Osteocyte (in vitro differentiated cells): ENCODE results near the gene SCN4B. TPM values are rescaled to one million over a fixed set of nuclear protein-coding genes. Genes with fewer than 3 reads are reported as not detected.

Experiments
- DNase-seq: peaks from one replicate; pipeline ENCODE4 v3.0.0; 2021; ENCODE audit warnings: mixed read lengths; ENCODE audit not compliant: unreplicated experiment; ENCODE audit errors: extremely low spot score
- H3K27ac Mint-ChIP-seq: one replicate; pipeline ENCODE4 v1.8.0; 2021; ENCODE audit warnings: mild to moderate bottlenecking, mixed read lengths; ENCODE audit not compliant: unreplicated experiment
- H3K27me3 Mint-ChIP-seq: one replicate; pipeline ENCODE4 v1.8.0; 2021; ENCODE audit warnings: mixed read lengths; ENCODE audit not compliant: unreplicated experiment
- H3K36me3 Mint-ChIP-seq: one replicate; pipeline ENCODE4 v1.8.0; 2021; ENCODE audit warnings: mixed read lengths; ENCODE audit not compliant: unreplicated experiment
- H3K4me1 Mint-ChIP-seq: one replicate; pipeline ENCODE4 v1.8.0; 2021; ENCODE audit warnings: mixed read lengths; ENCODE audit not compliant: unreplicated experiment
- H3K4me3 Mint-ChIP-seq: one replicate; pipeline ENCODE4 v1.8.0; 2021; ENCODE audit warnings: mild to moderate bottlenecking, moderate library complexity, mixed read lengths; ENCODE audit not compliant: unreplicated experiment
- H3K9me3 Mint-ChIP-seq: one replicate; pipeline ENCODE4 v1.8.0; 2021; ENCODE audit warnings: mixed read lengths; ENCODE audit not compliant: unreplicated experiment
- CTCF ChIP-seq: fragments of 200-600 bp; sonication (generic); IDR thresholded peaks from 2 replicates; pipeline ENCODE4 v1.5.0; 2021; ENCODE audit warnings: antibody characterized with exemption, mild to moderate bottlenecking, moderate library complexity
- total RNA-seq: library from RNA; stranded (reverse); gene quantifications from 2 replicates; pipeline ENCODE4 v1.2.1, GENCODE V29; 2021

SCN4B gene
- total RNA-seq, 1 donor from 2014 or later = 0.08 TPM

- DNase-seq = no peak
- no peak overlapping the region for H3K4me3 Mint-ChIP-seq
- H3K36me3 Mint-ChIP-seq = no peaks in the 10 kb centered on the region
- H3K4me1 Mint-ChIP-seq = no peaks in the 10 kb centered on the region
- no peak for TF ChIP-seq CTCF
- H3K9me3 Mint-ChIP-seq = no peaks in the 10 kb centered on the region
- H3K27me3 Mint-ChIP-seq = peaks cover 46% of the 10 kb centered on the region
- no peak overlapping the region for H3K27ac Mint-ChIP-seq
Measured at GRCh38 chr11:118163494-118163893, 10.9 kb upstream of the SCN4B start.

DNA sequence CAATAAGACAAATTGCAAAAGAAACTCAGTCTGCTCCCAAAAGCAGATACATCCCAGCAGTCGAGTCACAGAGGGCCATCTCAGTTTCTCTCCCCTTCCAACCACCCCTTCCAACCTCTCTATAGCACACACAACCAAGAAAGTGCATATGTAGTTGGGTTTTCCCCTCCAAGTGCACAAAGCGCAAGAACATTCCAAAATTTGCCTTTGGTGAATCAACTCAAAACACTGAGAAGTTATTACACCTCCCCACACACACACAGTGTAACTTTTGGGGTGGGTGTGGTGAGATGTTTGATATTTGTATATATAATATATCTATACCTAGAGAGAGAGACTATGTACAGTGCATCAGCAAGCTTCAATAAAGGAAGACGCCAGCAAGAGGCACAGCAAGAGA lies 10.2 kb upstream of the SCN4B start:
- TF ChIP-seq CTCF = no peak
- no peak for DNase-seq
- Mint-ChIP-seq H3K9me3 (no peaks in the 10 kb centered on the region), H3K4me3 (no peak overlapping the region), H3K27me3 (peaks cover 52% of the 10 kb centered on the region), H3K27ac (no peak overlapping the region), H3K36me3 (no peaks in the 10 kb centered on the region), H3K4me1 (no peaks in the 10 kb centered on the region)

DNA sequence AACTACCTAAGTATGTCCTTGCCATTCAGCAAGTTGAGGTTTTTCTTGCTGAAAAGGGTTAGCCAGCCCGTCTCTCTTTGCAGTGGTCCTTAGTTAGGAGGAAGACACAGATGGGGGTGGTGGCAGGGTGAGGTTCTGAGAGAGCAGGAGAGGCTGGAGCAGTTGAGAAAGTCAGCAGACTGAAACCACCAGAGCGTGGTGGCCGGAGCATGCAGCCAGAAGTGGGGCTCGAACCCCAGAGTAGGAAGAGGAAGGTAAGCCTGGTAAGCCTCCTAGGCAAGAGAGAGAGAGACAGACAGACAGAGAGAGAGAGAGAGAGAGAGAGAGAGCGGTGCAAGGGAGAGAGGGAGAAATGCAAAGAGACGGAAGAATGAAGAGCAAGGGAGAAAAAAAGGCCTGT lies 9.2 kb upstream of the SCN4B start:
- no peaks in the 10 kb centered on the region for H3K4me1 Mint-ChIP-seq
- no peaks in the 10 kb centered on the region for H3K36me3 Mint-ChIP-seq
- H3K27me3 Mint-ChIP-seq = peaks cover 56% of the 10 kb centered on the region
- no peak overlapping the region for H3K27ac Mint-ChIP-seq
- no peaks in the 10 kb centered on the region for H3K9me3 Mint-ChIP-seq
- TF ChIP-seq CTCF = no peak
- H3K4me3 Mint-ChIP-seq = no peak overlapping the region
- DNase-seq = no peak

GRCh38 chr11:118157186-118157895 lies 4.7 kb upstream of the SCN4B start:
- H3K27ac Mint-ChIP-seq = no peak overlapping the region
- H3K27me3 Mint-ChIP-seq = peaks cover 72% of the 10 kb centered on the region
- H3K4me3 Mint-ChIP-seq = no peak overlapping the region

More at GRCh38 chr11:118157186-118157895, 4.7 kb upstream of the SCN4B start:
- peaks cover 3% of the 10 kb centered on the region for H3K4me1 Mint-ChIP-seq
- no peaks in the 10 kb centered on the region for H3K9me3 Mint-ChIP-seq
- TF ChIP-seq CTCF = no peak
- no peaks in the 10 kb centered on the region for H3K36me3 Mint-ChIP-seq
- DNase-seq = no peak
